Vagina (tissue), 2 donors: Measurements from ENCODE around the gene RNASEH2B.

Experiments used
- CTCF ChIP-seq, 3 experiments: fragments of 450-650 bp in 2 of 3; fragments of 200-600 bp in 1 of 3; sonication (generic) in 1 of 3; IDR thresholded peaks; one replicate each; pipeline ENCODE4 v1.5.1; 2017 to 2019; ENCODE audit warnings: antibody characterized with exemption in 3 of 3, mild to moderate bottlenecking in 2 of 3, moderate library complexity in 2 of 3
- POLR2A ChIP-seq, 2 donors: fragments of 450-650 bp; IDR thresholded peaks; one replicate each; pipeline ENCODE4 v1.6.1; 2017; ENCODE audit warnings: antibody characterized with exemption in 2 of 2, mild to moderate bottlenecking in 2 of 2, moderate library complexity in 2 of 2
- POLR2AphosphoS5 ChIP-seq, 2 donors: sonication (generic); formaldehyde crosslinking; IDR thresholded peaks; one replicate each; pipeline ENCODE4 v1.9.0; 2017; ENCODE audit warnings: antibody characterized with exemption in 2 of 2, mild to moderate bottlenecking in 2 of 2, low read depth in 1 of 2; ENCODE audit not compliant: insufficient read depth in 1 of 2

- no peak for TF ChIP-seq CTCF (IDR thresholded peaks at IDR 0.05)
- TF ChIP-seq POLR2A (IDR thresholded peaks at IDR 0.05), result no peak
- no peak for TF ChIP-seq POLR2AphosphoS5 (IDR thresholded peaks at IDR 0.05; ENCODE audit: insufficient read depth in 1 of 2, low read depth in 1 of 2)
These were observed 90.0 kb downstream of the RNASEH2B start for GRCh38 chr13:50999641-51000040.
